NCI-H446 (cell line): ENCODE results near the gene PRKD2.

Experiments used
- DNase-seq, 2 experiments: peaks; one replicate each; lab custom pipeline; 2025; lab: John Stamatoyannopoulos, UW

The PRKD2 gene

DNA sequence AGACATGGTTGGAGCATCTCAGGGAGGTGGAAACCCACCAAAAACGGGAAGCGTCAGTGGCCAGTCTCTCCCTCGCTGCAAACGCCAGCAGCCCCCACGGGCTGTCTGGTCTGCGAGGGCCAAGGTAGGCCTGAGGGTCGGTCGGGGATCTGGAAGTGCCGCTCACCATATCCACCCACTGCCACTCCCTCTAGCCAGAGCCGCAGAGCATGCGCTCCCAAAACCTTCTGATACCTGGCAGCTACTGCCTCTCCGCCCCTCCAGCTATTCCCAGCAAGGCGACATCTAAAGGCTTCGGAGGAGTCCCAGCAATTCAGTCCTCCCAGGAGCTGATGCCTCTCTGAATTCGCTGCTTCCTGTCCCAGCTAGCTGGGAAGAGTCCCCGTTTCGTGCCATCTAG lies 24.5 kb upstream of the PRKD2 start:
- no peak for DNase-seq

DNA sequence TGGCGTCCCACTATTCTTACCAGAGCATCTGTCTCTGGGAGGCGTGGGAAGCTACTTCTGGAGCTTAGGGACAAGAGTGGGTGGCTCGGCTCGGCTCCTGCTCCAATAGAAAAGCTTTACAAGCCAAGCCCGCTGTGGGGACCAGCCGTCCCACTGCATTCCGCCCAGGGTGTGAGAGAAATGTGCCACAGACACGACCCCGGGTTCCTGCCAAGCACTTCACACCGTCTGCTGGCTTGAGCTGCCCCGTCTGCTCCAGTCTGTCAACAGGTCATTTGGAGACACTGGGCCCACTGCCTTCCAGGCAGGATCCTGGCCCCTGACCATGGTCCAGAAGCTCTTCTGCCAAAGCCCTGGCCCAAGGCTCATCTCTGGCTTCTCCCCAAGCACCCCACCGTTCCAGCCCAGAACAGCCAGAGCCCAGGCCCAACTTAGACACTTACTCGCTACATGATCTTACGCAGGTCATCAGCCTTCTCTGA lies 22.4 kb upstream of the PRKD2 start:
- DNase-seq: no peak

DNA sequence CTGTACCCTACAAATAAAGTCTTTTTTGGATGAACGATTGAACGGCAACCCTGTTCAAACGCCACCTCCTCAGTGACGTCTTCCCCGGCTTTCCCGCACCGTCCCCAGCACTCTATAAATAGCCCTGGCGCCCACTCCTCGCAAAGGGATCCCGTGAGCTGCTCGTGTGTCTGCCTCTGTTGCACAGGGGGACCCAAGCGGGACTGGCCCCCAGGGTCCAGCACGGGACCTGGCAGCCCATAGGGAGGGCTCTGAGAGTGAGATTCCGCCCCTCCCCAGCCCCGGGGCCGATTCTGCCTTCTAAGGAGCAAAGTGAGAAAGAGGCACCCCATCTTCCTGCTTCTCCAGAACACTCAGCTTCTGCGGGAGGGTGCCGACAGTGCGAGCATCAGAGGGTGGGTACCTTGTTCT lies 20.9 kb upstream of the PRKD2 start:
- DNase-seq: no peak

DNA sequence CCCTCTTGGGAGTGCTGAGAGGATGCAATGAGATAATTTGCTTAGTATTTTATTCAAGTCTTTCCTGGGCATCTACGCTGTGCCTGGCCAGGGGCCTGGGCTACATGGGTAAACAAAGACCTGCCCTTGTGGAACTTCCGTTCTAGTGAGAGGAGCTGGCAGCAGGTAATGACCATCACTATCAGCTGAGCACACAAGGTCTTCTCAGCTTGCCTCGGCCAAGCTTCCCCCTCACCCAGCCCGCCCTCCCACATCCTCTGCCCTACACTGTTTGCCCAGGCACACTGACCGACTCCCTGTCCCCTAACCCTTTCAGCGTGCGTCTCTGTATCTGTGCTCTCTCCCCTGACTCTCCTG lies 20.4 kb upstream of the PRKD2 start:
- no peak for DNase-seq

DNA sequence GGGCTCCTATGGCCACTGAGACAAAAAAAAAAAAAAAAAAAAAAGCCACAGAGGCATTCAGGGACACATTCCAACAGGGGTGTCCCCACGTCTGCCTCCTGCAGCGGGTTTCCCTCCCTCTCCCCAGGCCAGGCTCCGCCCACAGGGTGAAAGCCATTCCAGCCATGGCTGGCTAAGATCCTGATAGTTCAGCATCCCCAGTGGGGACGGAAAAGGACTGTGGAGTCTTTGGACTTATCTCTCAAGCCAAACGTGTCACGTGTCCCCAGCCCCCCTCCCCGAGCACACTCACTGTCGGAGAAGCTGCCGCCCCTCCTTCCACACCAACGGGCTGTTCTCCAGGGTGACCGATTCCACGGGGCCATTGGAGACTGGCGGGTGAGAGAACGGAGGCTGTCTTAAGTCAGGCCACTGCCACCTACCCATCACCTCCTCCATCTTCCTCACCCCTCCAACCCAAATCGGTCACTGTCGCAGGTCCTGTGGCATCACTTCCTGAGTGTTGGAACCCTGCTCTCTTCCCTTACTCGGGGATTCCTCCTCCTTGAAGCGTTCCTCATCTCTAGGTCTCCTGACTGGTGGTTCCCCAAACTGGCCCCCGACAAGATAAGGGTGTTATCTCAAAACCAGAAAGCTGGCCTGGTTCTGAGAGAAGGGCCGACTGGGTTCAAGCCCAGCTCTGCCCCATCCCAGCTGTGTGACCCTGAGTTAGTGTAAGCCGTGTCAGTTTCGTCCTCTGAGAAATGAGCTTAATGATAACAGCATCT lies 19.8 kb upstream of the PRKD2 start:
- DNase-seq: no peak

DNA sequence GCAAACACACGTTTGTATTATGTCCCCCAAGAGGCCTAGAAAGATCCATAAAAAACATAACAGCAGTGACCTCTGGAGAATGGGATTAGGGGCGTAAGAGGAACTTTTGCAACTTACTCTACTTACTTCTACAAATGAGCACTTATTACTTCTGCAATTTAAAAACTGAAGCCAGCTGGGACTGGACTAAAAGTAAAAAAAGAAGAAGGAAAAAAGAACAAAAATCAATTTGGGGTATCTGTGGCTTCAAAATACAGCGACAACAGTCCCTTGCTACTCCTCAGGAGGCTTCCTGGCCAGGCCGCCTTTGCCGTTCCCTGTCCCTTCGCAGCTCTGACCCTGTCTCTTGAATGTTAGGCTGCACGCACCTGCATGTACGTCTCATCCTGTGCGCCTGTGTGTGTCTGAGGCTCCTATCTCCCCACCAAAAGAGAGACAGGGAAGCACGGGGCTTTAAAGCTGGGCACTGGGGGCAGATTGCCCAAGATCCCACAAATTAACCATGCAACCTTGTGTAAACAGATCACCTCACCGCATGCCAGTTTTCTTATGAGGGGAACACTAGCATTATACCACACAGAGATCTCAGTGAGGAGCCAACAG lies 16.9 kb upstream of the PRKD2 start:
- DNase-seq: no peak

DNA sequence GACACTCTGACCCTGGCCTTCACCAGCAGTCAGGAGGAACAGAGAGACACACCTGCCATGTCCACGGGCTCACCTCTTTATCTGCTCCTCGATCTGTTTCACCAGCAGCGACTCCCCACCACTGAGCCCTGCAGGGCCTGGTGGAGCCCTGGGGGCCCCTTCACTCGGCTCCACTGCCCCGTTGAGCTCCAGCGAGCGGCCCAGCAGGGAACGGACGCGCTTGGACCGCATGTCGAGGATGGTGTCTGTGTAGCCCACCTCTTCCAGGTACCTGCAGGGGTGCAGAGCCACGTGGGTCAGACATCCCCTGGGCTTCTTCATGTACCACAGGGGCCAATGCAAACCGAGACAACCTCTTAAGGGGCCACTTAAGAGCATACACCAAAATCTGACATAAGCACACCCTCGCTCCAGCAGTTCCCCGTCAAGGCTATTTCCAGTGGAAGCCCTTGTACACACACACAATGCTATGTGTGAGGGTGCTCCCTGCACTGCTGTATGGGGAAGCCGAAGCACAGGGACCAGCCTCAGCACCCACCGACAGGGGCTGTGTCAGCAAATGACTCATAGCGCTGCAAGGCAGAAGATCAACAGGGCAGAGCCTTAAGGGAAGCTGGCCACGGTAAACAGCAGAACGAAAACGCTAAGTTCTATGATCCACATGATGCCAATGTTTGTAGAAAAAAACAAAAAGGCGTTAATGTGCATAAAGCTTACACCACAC lies 16.2 kb upstream of the PRKD2 start:
- DNase-seq: no peak

DNA sequence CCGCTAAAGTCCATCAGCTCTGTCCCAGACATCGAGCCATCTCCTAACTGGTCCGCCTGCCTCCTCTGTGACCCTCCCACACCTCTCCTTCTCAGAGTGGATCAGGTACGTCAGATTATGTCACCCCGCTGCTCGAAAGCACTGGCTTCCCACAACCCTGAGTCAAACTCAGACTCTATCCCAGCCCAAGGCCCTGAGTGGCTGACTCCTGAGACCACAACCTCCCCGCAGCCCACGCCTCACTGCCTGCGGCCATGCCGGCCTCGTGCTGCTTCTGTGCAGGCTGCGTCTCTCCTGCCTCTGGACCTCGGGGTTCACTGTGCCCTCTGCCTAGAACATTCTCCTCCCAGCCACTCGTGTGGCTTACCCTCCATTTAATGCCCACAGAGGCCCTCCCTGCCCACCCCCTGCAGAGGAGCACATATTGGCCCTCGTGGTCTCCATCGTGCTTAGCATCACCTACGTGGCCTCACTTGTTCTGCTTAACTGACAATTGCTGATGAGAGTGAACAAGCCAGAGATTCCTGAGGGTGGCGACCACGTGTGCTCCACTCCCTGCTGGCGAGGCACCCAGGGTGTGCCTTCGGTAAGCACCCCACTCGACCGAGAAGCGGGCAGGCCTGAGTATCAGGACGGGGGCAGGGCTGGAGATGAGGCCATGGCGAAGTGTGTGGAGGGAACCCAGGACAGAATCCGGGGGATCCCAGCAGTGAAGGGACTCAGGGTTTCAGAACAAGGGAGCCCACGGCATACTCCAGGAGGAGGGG lies 15.4 kb upstream of the PRKD2 start:
- DNase-seq: no peak

DNA sequence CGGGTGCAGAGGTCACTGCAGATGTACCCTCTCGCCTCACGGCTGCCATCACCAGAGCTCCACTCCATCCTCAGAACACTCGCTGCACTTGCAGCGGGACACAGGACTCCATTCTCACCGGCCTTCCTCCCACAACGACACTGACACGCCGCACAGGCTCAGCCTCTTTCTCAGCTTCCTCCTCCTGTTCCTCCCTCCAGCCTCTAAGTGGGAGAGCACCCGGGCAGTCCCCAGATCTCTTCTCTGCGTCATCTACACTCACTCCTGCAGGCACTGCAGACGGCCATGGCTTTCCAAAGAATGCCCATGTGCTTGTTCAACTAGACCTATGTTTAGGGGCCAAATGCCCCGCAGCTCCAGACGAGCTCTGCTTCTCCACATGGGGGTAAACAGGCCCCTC lies 14.7 kb upstream of the PRKD2 start:
- no peak for DNase-seq

DNA sequence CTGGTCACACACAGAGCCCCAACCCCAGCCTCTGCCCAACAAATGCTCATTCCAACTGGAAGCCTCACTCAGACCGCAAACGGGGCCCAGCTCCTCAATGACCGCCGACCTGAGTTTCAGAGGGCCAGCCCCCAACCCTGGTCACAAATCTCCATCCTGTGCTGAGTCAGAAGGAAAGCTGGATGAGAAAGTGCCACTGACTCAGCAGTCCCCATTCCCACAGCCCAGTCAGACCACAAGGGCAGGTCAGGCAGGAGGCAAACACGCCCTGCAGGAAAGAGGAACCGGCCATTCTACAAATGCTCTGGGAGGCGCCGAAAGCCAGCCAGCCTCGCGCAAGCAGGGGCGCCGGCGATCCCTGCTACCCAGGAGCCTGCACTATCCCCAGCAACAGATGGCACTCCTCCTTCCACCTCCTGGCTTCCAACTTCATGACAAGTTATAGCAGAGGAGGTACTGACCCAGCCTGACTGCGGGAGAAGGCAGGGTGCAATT lies 14.1 kb upstream of the PRKD2 start:
- no peak for DNase-seq

DNA sequence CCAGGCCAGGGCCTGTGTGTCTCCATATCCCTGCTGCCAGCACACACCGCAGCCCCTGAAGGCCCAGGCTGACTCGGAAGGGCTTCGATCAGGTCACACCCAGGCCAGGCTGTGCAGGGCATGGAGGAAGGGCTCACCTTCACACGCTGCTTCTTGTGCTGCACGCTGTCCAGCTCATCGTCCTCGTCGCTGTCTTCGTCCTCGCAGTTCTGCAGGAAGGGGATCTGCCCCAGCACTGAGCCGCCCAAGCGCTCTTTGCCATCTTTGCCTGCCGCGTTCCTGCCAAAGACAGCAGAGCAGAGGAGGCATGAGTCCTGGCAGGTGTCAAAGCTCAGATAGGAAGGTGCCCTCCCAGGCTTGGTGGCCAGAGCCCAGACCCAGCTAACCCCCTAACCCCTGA lies 13.7 kb upstream of the PRKD2 start:
- DNase-seq: no peak

DNA sequence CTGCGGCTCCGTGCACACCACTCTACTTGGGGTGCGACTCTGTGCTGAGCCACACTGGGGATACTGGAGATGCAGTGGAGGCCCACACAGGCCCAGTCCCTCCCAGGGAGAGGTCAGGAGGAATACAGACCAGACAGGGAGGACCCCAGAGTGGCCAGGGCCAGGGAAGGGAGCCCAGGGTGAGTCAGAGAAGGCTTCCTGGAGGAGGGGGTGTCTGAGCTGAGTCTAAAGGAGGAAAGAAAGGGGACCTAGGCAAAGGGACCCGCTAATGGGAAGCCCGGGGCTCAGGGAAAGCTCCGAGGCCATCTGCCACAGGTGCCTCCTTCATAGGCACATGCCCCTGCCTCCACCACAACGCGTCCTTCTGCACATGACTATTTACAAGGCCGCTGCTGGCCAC lies 13.3 kb upstream of the PRKD2 start:
- no peak for DNase-seq

DNA sequence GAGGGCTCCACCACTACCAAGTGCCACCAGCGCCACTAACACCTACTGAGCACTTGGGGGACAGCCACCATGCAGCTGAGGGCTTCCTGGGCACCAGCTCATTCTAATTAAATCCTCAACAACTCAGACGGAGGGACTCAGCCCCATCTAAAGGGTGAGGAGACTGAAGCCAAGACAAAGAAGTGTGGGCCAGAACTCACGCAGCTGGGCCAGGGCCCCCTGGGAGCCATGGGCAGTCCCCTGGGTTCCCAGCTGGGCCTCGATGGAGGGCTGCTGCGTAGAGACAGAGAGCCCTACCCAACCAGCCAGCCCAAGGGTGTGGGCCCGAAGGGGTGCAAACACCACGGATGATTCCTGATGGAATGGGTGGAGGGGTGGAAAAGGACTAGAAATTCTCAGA lies 12.8 kb upstream of the PRKD2 start:
- no peak for DNase-seq

DNA sequence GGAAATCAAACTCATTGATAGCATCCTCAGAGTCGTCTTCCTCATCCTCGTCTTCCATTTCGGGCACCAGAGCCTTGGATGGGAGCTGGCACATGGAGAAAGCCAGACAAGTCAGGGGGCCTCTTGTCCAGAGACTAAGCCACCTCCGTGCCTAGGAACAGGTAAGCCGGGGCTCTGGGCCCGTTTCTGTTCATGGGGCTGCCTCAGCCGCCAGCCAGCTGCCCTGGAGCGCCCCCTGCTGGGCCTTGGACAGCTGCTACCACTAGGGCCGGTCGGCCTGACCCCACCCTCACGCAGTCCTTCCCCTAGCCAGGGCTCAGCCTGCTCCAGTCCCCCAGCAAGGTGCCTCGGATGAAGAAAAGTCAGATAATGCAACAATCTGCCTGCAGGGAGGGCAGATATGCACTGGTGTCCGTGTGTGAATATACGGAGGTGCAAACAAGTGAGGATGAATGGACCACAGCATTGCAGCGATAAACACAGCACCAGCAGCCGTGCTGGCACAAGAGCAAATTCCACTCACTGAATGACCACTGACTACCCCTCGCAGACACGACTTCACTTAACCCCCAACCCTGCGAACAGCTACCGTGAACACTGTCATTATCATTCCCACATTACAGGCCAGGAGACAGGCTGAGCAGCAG lies 11.9 kb upstream of the PRKD2 start:
- peak in 1 of 2 experiments; percentile 31 for DNase-seq

DNA sequence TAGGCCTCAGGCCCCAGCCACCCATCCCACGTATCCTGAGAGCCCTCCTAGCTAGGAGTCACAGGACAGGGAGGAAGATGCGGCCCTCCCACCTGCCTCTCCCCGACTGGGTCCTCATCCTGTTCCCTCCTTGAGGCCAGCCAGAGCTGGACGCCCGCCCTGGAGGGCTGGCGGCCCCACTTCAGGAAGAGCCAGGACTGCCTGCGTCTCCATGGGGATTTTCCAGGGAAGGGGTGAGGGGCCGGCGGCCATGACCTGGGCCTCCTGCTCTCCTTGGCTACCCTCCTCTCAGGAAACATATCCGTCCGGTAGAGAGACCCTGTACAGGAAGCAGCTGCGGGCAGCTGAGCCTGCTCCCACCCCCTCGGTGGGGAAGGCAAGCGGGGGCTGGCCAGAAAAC lies 11.3 kb upstream of the PRKD2 start:
- DNase-seq: no peak

DNA sequence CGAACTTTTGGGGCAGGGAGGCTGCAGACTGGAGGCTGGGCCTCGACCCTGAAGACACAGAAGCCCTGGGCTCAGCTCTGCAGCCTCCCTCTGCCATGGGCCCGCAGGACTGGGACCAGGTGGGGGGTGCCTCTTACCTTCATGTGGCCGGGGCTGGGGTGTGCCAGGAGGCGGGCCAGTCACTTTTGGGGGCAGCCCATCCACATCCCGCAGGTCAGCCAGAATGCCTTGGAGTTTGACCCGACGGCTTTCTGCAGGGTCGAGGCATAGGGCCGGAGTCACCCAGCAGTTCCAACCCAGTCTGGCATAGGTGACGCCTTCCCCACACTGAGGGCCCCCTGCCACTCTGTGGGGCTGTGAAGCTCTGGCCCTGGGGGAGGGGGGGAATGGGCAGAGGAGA lies 10.8 kb upstream of the PRKD2 start:
- DNase-seq: no peak

DNA sequence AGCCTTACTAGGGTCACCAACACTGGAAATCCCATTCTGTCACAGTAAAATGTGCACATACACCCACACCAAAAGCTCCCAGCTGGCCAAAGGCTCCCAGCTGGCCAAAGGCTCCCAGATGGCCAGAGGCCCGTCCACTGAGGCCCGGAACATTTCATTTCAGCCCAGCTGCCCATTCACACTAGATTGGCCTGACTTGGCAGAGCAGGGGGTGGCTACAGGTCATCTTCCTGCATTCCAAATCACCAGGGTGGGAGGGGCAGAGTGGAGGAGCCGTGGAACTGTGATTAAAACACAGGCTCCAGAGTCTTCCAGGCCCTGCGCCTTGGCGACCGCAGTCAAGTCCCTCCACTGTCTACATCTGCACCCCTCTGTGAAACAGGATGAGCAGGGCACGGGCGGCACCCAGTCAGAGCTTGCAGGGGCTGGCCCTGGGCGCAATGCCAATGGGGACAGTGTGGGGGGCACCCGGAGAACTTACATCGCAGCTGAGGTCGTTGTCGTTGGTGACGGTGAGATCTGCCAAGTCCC lies 10.1 kb upstream of the PRKD2 start:
- no peak for DNase-seq

DNA sequence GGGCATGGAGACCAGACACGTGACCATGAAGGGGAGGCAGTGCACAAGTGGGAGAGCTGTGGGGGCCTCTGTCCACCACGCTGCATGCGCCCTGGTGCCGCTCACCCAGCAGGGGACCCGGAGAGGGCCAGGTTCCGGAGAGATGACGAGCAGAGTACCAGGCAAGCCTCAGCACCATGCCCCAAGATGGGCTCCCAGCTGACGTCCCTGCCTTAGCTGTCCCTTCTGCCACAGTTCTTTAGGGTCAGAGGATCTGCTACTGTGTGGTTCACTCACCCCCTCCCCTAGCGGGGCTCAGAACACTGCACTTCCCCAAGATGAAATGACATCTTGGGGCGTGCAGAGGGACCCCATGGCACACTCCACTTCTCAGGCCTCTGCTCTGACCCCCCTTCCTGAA lies 9.6 kb upstream of the PRKD2 start:
- no peak for DNase-seq

DNA sequence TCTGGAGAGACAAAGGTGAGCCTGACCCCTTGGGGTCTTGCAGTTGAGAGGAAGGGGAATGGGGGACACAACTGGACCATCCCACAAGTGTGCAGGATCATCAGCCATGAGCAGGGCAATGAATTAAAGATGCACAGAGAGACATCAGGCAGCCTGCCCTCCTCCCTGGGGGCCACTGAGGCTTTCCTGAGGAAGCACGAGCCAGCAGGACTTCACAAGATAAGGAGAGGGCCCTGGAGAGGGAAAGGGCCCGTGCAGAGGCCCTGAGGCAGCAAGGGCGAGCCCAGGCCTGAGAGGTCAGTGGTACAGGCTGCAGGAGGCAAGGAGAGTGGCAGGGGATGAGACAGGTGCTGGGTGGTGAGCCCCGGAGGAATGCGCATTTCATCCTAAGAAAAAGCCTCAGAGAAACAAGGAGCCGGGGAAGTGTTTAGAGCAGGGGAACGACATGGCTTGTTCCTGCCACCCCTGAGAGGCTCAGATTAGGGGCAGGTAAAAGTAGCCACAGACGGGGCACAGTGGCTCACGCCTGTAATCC lies 9.0 kb upstream of the PRKD2 start:
- no peak for DNase-seq

DNA sequence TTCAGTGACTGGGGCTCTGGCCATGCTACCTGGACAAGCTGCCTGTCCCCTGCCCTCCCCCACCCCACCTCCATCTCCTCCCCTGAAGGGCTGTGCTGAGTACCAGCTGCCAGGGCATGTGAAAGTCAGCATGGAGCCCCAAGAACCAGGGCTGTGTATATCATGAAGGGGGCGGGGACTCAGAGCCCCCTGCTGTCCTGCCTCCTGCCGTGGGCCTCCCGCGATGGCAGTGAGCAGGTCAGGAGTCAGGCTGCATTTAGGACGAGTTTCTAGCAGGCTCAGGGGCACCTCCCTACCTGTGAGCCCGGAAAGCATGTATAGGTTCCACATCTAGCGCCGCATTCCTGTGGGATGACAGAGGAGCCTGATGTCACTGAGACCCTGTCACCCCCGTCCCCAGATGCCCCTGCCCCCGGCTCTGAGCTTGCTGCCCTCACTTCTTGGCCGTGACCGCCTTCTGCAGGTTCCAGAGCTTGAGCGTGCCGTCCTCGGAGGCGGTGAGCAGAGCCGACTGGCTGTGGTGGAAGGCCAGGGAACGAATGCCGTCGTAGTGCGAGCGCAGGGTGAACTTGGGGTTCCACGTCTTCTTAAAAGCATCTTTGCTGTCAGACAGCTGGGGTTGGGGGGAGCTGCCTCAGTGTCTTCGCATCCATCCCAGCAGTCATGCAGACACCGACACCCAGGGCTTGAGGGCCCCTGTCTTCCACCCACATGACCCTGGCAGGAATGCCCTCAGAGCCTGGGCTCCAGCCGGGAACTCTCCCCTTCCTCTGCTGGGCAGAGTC lies 8.3 kb upstream of the PRKD2 start:
- DNase-seq: no peak

DNA sequence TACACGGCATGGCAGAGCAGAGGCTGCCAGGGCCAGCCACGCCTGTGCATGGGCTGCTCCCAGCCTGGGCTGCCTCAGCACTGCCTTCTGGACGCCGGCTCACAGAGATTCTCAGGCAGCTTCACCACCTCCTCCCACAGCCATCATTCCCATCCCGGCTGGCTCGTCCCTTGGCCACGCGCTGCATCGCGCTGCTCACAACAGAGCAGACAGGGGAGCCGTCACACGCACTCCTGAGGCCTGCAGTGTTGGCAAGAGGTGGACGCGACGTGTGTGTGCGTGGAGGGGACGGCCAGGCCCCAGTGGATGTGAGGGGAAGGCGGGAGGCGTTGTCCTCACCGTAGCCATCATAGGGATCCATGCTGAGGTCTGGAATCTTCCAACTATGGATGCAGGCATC lies 7.6 kb upstream of the PRKD2 start:
- no peak for DNase-seq
